ENCODE measurements around the gene RYR2.

DNA sequence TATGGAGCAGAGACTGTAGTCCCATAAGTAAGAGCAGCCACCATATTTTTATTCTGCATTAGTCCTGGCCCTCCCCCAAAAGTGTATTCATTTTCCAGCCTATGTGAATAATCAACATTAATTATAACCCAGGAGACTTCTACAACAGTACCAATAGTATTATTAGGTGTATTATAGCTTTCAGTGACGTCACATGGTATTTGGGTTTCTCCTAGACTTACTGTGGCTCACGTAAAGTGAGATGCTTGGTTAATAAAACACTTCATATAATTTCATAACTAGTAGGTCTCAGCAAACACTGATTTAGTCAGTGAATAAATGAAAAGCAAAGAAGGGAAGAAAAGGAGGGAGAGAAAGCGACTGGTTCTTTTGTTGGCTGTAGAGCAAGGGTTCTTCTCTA is 762.5 kb downstream of the RYR2 start:
- TF ChIP-seq, protein P1, sequence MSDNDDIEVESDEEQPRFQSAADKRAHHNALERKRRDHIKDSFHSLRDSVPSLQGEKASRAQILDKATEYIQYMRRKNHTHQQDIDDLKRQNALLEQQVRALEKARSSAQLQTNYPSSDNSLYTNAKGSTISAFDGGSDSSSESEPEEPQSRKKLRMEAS (IDR thresholded peaks at IDR 0.05): no peak
- TF ChIP-seq MAZ (IDR thresholded peaks at IDR 0.05; ENCODE audit: borderline replicate concordance, low read depth, low read length) (no peak), EP300 (IDR thresholded peaks at IDR 0.05) (no peak), RAD21 (conservative IDR thresholded peaks at IDR 0.05 in 1 of 2, IDR thresholded peaks at IDR 0.05 in 1 of 2) (no peak), POLR2A (IDR thresholded peaks at IDR 0.05; ENCODE audit: low read length) (no peak), NFE2L2 (conservative IDR thresholded peaks at IDR 0.05; ENCODE audit: low read length) (no peak), RNF2 (IDR thresholded peaks at IDR 0.05; ENCODE audit: borderline replicate concordance, low read depth) (no peak), MYC (IDR thresholded peaks at IDR 0.05; ENCODE audit: borderline replicate concordance, low read length) (no peak), CEBPB (IDR thresholded peaks at IDR 0.05) (no peak)
- TF ChIP-seq, protein P2, sequence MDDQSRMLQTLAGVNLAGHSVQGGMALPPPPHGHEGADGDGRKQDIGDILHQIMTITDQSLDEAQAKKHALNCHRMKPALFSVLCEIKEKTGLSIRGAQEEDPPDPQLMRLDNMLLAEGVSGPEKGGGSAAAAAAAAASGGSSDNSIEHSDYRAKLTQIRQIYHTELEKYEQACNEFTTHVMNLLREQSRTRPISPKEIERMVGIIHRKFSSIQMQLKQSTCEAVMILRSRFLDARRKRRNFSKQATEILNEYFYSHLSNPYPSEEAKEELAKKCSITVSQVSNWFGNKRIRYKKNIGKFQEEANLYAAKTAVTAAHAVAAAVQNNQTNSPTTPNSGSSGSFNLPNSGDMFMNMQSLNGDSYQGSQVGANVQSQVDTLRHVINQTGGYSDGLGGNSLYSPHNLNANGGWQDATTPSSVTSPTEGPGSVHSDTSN (IDR thresholded peaks at IDR 0.05): no peak
- TF ChIP-seq, protein P3, sequence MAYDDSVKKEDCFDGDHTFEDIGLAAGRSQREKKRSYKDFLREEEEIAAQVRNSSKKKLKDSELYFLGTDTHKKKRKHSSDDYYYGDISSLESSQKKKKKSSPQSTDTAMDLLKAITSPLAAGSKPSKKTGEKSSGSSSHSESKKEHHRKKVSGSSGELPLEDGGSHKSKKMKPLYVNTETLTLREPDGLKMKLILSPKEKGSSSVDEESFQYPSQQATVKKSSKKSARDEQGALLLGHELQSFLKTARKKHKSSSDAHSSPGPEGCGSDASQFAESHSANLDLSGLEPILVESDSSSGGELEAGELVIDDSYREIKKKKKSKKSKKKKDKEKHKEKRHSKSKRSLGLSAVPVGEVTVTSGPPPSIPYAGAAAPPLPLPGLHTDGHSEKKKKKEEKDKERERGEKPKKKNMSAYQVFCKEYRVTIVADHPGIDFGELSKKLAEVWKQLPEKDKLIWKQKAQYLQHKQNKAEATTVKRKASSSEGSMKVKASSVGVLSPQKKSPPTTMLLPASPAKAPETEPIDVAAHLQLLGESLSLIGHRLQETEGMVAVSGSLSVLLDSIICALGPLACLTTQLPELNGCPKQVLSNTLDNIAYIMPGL (CRISPR knock-in tag; IDR thresholded peaks at IDR 0.05; ENCODE audit: borderline replicate concordance): no peak
- TF ChIP-seq, protein P4, sequence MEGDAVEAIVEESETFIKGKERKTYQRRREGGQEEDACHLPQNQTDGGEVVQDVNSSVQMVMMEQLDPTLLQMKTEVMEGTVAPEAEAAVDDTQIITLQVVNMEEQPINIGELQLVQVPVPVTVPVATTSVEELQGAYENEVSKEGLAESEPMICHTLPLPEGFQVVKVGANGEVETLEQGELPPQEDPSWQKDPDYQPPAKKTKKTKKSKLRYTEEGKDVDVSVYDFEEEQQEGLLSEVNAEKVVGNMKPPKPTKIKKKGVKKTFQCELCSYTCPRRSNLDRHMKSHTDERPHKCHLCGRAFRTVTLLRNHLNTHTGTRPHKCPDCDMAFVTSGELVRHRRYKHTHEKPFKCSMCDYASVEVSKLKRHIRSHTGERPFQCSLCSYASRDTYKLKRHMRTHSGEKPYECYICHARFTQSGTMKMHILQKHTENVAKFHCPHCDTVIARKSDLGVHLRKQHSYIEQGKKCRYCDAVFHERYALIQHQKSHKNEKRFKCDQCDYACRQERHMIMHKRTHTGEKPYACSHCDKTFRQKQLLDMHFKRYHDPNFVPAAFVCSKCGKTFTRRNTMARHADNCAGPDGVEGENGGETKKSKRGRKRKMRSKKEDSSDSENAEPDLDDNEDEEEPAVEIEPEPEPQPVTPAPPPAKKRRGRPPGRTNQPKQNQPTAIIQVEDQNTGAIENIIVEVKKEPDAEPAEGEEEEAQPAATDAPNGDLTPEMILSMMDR (IDR thresholded peaks at IDR 0.05): no peak

Data from A549 (cell line).